ENCODE measurements around the gene CACHD1.

The CACHD1 gene

DNA sequence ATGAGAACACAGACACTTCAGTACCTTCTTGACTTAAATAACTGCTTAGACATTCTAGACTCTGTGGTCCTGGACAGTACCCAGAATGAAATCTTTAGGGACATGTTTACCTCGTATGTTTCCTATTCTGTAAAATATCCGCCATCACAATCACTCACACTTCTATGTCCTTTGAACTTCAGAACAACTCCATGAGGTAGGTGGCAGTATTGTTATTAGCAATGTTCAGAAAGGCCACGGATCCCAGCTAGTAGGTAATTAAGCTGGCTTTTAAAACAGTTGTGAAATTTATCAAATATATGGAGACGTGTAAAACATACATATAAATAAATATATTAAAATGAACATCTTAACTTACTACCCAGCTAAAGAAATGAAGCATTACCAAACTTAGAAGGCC lies 83.4 kb downstream of the CACHD1 start:
- Histone ChIP-seq H3K27ac (no peak overlapping the region), H3K4me3 (no peak overlapping the region)
- TF ChIP-seq, protein P1, sequence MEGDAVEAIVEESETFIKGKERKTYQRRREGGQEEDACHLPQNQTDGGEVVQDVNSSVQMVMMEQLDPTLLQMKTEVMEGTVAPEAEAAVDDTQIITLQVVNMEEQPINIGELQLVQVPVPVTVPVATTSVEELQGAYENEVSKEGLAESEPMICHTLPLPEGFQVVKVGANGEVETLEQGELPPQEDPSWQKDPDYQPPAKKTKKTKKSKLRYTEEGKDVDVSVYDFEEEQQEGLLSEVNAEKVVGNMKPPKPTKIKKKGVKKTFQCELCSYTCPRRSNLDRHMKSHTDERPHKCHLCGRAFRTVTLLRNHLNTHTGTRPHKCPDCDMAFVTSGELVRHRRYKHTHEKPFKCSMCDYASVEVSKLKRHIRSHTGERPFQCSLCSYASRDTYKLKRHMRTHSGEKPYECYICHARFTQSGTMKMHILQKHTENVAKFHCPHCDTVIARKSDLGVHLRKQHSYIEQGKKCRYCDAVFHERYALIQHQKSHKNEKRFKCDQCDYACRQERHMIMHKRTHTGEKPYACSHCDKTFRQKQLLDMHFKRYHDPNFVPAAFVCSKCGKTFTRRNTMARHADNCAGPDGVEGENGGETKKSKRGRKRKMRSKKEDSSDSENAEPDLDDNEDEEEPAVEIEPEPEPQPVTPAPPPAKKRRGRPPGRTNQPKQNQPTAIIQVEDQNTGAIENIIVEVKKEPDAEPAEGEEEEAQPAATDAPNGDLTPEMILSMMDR (IDR thresholded peaks at IDR 0.05): no peak
- no peak for DNase-seq (ENCODE audit: low spot score)

DNA sequence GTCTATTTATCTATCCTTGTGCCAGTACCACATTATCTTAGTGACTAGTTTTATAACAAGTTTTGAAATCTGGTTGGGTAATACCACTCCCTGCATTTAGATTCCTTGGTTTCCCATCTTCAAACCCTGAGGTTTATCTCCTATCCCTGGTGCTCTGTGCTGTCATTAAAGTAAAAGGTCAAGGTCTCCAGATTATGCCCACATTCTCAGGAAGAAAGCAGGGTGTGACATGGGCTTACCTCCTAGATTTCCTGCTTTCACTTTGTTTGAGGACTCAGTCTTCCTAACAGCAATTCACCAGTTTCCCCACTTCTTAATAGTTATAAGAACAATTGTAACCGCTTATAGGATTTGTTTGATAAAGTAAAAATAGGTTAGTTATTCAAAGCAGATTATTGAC lies 86.0 kb downstream of the CACHD1 start:
- no peak for DNase-seq (ENCODE audit: low spot score)
- TF ChIP-seq, protein P1 (IDR thresholded peaks at IDR 0.05): no peak
- H3K27ac ChIP-seq: no peak overlapping the region
- H3K4me3 ChIP-seq: no peak overlapping the region

DNA sequence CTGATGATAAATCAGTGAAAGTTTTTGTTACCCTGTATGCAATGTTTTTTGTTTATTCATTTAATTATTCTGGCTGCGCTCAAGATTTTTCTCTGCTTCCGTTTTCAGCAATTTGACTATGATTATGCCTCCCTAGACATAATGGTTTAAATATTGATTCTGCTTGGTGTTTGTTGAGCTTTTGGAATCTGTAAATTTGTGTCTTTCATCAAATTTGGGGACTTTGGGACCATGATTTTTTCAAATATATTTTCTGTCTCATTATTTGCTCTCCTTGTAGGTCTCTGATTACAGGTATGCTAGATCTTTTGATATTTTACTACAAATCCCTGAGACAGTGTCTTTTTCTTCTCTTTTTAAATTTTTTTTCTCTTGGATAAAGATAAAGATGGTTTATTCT lies 92.1 kb downstream of the CACHD1 start:
- no peak for DNase-seq (ENCODE audit: low spot score)
- Histone ChIP-seq H3K4me3 (no peak overlapping the region), H3K27ac (no peak overlapping the region)
- TF ChIP-seq, protein P1 (IDR thresholded peaks at IDR 0.05): no peak

DNA sequence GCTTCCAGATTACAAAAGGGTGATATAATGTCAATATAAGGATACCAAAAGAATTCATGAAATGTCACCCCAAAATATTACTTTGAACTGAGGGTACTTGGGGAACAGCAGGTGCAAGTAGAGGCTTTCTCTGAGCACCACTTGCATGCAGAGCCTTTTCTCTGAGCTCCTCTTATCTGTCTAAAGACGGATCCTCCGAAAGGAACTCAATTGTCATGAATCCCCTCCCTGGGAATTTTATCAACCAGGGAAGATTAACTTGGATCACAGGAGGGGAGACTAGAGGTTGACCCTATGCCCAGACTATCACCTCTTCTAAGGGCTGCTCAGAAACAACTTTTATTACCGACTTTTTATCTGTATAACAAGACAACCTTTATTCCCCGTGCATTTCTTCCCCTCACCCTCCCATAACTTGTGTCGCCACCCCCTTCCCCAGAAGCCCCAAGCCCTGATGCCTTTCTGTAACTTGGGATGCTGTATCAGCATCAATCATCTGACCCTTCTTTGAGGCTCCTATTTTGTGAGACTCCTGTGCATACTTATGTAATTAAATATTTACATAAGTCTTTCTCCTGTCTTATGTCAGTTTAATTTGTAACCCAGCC lies 94.1 kb downstream of the CACHD1 start:
- no peak for DNase-seq (ENCODE audit: low spot score)
- H3K4me3 ChIP-seq: no peak overlapping the region

DNA sequence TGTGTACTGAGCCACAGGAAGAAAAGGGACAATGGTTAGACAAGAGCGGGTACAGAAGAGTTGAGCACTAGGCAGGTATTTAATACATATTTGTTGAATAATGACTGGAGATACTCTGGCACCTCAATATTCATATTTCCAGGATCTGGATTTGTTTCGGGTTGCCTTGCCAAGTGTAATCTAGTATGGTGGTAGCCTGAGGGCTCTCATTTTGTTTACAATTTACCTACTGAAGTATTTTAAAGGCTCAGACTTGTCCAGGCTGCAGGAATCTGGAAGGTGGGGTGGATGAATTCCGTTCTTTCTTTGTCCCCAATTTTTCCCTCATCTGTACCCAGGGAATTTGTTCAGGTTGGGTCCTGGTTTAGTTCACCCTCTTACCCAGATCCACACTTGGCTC lies 95.0 kb downstream of the CACHD1 start:
- DNase-seq (ENCODE audit: low spot score): no peak
- Histone ChIP-seq H3K27ac (no peak overlapping the region), H3K4me3 (no peak overlapping the region)
- TF ChIP-seq, protein P1 (IDR thresholded peaks at IDR 0.05): no peak

More for the DNA sequence above, 94.1 kb downstream of the CACHD1 start:
- H3K27ac ChIP-seq: no peak overlapping the region
- TF ChIP-seq, protein P1 (IDR thresholded peaks at IDR 0.05): no peak

DNA sequence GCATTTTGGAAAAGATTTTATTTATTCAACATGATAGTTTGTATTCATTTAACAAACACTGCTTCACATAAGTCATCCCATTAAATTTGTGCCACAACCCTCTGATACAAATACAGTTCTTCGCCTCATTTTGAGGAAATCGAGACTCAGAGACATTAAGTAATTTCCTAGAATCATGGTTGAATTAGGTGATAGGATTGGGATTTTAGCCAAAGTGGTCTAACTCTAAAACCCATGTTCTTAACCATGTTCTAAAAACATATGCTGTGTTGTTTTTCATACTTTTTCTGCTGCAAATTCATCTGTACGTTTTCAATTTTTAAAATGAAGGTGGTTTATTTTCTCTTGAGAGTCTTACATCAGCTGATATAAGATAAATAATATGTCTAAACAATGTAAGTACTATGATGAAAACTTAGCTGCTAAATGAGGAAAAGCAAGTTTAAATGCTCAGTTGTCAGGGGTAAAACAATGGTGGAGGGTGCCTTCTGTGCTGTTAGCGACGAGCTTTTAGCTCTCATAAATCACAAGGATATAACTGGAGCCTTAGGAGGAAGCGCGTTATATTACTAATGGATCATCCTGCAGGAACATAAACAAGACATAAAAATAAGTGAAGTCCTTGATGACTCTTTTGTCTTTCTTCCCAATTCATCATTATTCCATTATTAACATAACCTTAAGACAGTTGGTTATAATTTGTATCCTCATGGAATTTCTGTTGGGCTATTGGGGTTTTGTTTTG lies 97.7 kb downstream of the CACHD1 start:
- Histone ChIP-seq H3K4me3 (no peak overlapping the region), H3K27ac (no peak overlapping the region)
- TF ChIP-seq, protein P1 (IDR thresholded peaks at IDR 0.05): no peak
- no peak for DNase-seq (ENCODE audit: low spot score)

DNA sequence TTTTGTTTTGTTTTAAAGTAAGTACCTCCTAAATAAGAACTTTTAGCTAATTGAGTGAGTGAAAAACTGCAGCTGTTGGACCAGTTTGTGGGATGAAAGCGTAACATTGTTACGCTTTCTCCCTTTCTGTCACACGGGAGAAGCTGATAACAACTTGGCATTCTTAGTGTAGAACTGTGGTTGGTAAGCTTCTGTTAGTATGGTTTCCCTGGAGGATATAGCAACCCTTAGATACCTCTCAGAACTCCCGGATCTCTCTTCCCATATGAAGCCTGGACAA lies 98.2 kb downstream of the CACHD1 start:
- no peak for DNase-seq (ENCODE audit: low spot score)
- H3K4me3 ChIP-seq: no peak overlapping the region
- TF ChIP-seq, protein P1 (IDR thresholded peaks at IDR 0.05): no peak
- no peak overlapping the region for H3K27ac ChIP-seq
